ENCODE data around the gene FTCDNL1. TPM values are rescaled to one million over a fixed set of nuclear protein-coding genes. Genes with fewer than 3 reads are reported as not detected.

Gene FTCDNL1
- total and polyA plus RNA-seq, 8 donors = 0.31 to 2.8 (median 0.78) TPM; not detected in 4

GRCh38 chr2:199861132-199861774 lies 10.3 kb upstream of the FTCDNL1 start:
- H3K27me3 ChIP-seq = peaks cover 0 to 8% (median 0%) of the 10 kb centered on the region in 3 donors
- intact Hi-C loops (cut with DNase I; ENCODE audit: low total_unique reads) = no loop called here
- H3K9me3 ChIP-seq = no peaks in the 10 kb centered on the region
- no peaks in the 10 kb centered on the region for H3K4me1 ChIP-seq
- H3K27ac ChIP-seq = no peak overlapping the region
- no peaks in the 10 kb centered on the region for H3K36me3 ChIP-seq
- no peak overlapping the region for H3K4me3 ChIP-seq
- TF ChIP-seq EP300 (IDR thresholded peaks at IDR 0.05) = no peak
- TF ChIP-seq, protein P1, sequence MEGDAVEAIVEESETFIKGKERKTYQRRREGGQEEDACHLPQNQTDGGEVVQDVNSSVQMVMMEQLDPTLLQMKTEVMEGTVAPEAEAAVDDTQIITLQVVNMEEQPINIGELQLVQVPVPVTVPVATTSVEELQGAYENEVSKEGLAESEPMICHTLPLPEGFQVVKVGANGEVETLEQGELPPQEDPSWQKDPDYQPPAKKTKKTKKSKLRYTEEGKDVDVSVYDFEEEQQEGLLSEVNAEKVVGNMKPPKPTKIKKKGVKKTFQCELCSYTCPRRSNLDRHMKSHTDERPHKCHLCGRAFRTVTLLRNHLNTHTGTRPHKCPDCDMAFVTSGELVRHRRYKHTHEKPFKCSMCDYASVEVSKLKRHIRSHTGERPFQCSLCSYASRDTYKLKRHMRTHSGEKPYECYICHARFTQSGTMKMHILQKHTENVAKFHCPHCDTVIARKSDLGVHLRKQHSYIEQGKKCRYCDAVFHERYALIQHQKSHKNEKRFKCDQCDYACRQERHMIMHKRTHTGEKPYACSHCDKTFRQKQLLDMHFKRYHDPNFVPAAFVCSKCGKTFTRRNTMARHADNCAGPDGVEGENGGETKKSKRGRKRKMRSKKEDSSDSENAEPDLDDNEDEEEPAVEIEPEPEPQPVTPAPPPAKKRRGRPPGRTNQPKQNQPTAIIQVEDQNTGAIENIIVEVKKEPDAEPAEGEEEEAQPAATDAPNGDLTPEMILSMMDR (IDR thresholded peaks at IDR 0.05) = peak in 4 of 7 experiments; percentile 30 to 52 (median 41)
- peak in 1 of 2 donors; percentile 36 for DNase-seq
- 3 to 12% (median 6%) methylated on average over 4 of the region's 4 CpGs for WGBS, 5 donors

DNA sequence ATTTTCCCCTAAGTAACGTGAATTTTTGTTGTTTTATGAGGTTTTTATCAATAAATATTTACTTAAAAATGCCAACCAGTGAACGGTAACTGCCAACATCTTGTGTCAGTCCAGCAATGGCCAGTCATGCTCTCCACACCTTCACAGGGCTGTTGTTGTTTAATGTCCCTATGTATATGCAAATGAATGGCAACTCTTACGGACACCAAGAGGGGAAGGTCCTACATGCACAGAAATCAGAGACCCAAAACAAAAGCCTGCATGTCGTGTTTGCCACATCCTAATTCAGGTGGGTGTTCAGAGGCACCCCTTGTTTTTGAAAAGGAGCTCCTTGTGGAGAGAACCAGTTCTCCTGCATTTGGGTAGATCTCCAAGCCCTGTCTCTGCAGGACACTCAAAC lies 4.8 kb upstream of the FTCDNL1 start:
- 28 to 54% (median 38%) methylated on average over 4 of the region's 4 CpGs for WGBS, 5 donors
- Histone ChIP-seq H3K36me3 (no peaks in the 10 kb centered on the region), H3K27me3 (peaks cover 0 to 8% (median 0%) of the 10 kb centered on the region in 3 donors), H3K4me3 (no peak overlapping the region), H3K9me3 (no peaks in the 10 kb centered on the region), H3K27ac (no peak overlapping the region), H3K4me1 (peaks cover 0 to 9% (median 3%) of the 10 kb centered on the region in 4 donors)
- no peak for DNase-seq
- TF ChIP-seq POLR2A (IDR thresholded peaks at IDR 0.05) (no peak), EP300 (IDR thresholded peaks at IDR 0.05) (no peak), POLR2AphosphoS5 (IDR thresholded peaks at IDR 0.05) (no peak)
- TF ChIP-seq, protein P1 (IDR thresholded peaks at IDR 0.05) = no peak
- intact Hi-C loops (cut with DNase I; ENCODE audit: low total_unique reads) = loop anchor here (10.0 kb wide), 1 partner anchor 151 kb away; no protein-coding TSS in a partner anchor

DNA sequence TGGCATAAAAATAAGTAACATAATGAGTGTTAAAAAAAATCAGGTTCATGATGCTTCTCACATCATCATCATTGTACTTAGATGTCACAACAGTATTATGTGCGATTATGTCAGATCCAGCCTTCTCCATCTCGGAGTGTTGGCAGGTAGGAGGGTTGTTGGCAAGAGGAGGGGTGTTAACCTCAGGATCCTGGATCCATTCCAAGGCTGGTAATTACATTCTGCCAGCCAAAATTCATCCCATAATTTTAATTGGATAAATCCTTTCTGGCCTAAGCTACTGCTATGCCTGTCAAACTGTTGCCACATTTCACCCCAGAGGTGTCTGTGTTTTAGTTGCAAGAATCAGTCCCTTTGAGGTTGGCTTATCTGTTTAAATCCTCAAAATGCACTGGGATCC lies 891 bp upstream of the FTCDNL1 start:
- Histone ChIP-seq H3K4me1 (peaks cover 0 to 16% (median 11%) of the 10 kb centered on the region in 4 donors), H3K9me3 (no peaks in the 10 kb centered on the region), H3K4me3 (no peak overlapping the region), H3K27ac (no peak overlapping the region), H3K27me3 (peaks cover 0 to 2% (median 0%) of the 10 kb centered on the region in 3 donors), H3K36me3 (no peaks in the 10 kb centered on the region)
- intact Hi-C loops (cut with DNase I; ENCODE audit: low total_unique reads) = loop anchor here (10.0 kb wide), 1 partner anchor 147 kb away; no protein-coding TSS in a partner anchor
- DNase-seq = no peak
- no peak for TF ChIP-seq POLR2A (IDR thresholded peaks at IDR 0.05)
- no peak for TF ChIP-seq EP300 (IDR thresholded peaks at IDR 0.05)
- TF ChIP-seq, protein P1 (IDR thresholded peaks at IDR 0.05) = no peak
- TF ChIP-seq POLR2AphosphoS5 (IDR thresholded peaks at IDR 0.05) = no peak
- 57 to 77% (median 64%) methylated on average over 2 of the region's 2 CpGs for WGBS, 5 donors

GRCh38 chr2:199851501-199851810 lies 464 bp upstream of the FTCDNL1 start:
- H3K4me1 ChIP-seq = peaks cover 0 to 16% (median 11%) of the 10 kb centered on the region in 4 donors
- no peaks in the 10 kb centered on the region for H3K36me3 ChIP-seq
- no peak for DNase-seq
- WGBS, 5 donors = 28 to 41% (median 35%) methylated on average over 8 of the region's 8 CpGs
- H3K27me3 ChIP-seq = no peaks in the 10 kb centered on the region
- intact Hi-C loops (cut with DNase I; ENCODE audit: low total_unique reads) = loop anchor here (10.0 kb wide), 1 partner anchor 147 kb away; no protein-coding TSS in a partner anchor
- no peaks in the 10 kb centered on the region for H3K9me3 ChIP-seq
- H3K4me3 ChIP-seq = peak overlapping the region; percentile 69 to 91 (median 81)
- TF ChIP-seq, protein P1 (IDR thresholded peaks at IDR 0.05) = no peak
- TF ChIP-seq POLR2AphosphoS5 (IDR thresholded peaks at IDR 0.05) (no peak), EP300 (IDR thresholded peaks at IDR 0.05) (no peak)
- peak overlapping the region; percentile 22 to 72 (median 55) for H3K27ac ChIP-seq
